ENCODE measurements around the gene MAPK10.
"Not testable (repeated sequence)": the region's sequence is repeated elsewhere in the genome, so short reads cannot be mapped to it uniquely, and the experiment has no call there.

The MAPK10 gene

DNA sequence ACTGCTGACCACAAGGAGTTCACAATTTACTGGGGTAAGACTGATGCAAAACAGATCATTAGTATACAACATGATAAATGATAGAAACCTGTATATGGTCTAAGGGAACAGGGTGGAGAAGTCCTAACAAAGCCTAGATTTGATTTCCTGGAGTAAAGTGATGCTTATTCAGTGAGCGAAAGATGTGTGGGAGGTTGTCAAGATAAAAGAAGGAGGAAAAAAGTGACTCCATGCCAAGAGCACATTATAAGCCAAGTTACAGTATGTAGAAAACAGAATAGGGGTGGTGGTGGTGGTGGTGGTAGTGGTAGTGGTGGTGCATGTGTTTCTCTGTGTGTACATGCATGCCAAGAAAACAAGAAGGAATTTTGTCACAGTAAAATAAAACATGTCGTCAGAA, 325.2 kb downstream of the MAPK10 start:
- no peak for DNase-seq (ENCODE audit: low spot score)

DNA sequence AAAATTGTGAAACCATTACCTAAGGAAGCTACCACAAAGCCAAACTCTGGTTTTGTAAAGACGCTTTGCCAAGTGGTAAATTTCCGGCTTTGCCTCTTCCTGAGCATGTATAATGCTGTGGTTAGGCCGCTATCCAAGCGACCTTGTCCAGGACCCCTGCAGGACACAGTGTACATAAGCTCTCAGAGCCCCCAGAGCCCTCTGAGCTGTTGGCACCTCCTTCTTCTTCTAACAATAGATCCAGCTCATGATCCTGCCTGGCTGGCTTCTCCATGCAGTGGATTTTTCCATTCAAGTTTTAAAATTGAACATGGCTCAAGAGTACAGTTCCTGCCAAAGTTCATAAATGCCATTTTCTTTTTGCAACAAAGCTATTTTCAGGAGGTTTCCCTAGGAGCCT, 326.7 kb downstream of the MAPK10 start:
- DNase-seq (ENCODE audit: low spot score), result no peak

DNA sequence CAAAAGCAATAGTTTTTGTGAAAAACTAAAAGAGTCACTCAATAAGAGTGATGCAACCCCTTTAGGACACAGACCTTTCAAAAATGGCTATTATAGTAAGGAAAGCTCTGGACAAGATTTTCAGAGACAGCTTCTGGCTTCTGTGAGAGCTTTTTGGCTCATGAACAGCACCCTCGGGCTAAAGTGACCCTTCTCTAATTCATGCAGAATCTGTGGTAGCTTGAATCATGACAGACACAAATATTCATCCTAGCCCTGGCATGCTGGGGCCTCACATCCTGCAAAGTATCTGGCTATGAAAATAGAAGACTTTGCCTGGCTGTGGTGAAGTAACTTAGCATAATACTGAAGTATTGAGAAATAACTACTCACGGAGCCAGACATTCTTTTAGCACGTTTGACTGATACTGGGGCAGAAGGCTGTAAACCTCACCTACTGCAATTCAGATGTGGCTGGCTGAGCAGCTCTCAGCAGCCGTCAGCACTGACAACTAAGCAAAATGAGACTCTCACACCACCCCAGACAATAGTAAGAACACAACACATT, 327.3 kb downstream of the MAPK10 start:
- DNase-seq (ENCODE audit: low spot score), result no peak

DNA sequence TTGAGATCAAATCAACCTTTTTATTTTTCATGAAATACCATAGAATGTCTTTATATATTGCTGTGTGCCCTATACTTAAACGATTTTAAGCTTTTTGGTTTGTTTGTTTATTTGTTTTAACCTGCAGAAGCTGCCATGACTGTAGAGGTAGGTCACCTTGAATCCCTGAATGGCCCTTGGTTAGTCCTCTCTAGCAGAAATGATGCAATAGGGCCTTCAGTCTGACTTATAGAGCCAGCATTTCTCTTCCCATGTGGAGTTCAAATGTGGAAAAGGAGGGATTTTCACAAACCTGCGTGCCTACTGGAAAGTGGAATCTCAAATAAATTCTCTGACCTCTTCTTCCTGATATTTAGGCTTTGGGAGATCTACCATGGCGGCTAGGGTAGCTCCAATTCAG, 327.9 kb downstream of the MAPK10 start:
- DNase-seq (ENCODE audit: low spot score), result no peak

DNA sequence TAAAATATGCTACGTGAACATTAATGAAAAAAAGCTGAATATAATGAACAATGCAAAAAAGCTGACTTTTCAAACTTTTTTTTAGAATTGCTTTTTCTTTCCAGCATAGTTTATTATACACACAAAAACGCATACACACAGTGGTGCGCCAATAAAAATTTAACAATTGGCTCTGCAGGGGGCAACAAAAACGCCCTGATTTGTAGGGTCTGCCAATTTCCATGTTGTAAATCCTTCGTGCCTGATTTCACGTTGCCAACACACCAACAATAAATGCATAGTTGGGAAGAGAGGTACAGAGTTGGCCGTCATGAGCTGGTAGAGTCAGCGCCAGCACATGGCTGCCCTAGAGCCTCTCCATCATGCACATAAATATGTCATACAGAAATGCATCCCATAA, 333.1 kb downstream of the MAPK10 start:
- DNase-seq (ENCODE audit: low spot score), result no peak

GRCh38 chr4:86021671-86022070, 338.2 kb downstream of the MAPK10 start:
- DNase-seq (ENCODE audit: low spot score), result not testable (repeated sequence)

GRCh38 chr4:86019906-86020305, 339.9 kb downstream of the MAPK10 start:
- no peak for DNase-seq (ENCODE audit: low spot score)

GRCh38 chr4:86019362-86019761, 340.5 kb downstream of the MAPK10 start:
- no peak for DNase-seq (ENCODE audit: low spot score)

DNA sequence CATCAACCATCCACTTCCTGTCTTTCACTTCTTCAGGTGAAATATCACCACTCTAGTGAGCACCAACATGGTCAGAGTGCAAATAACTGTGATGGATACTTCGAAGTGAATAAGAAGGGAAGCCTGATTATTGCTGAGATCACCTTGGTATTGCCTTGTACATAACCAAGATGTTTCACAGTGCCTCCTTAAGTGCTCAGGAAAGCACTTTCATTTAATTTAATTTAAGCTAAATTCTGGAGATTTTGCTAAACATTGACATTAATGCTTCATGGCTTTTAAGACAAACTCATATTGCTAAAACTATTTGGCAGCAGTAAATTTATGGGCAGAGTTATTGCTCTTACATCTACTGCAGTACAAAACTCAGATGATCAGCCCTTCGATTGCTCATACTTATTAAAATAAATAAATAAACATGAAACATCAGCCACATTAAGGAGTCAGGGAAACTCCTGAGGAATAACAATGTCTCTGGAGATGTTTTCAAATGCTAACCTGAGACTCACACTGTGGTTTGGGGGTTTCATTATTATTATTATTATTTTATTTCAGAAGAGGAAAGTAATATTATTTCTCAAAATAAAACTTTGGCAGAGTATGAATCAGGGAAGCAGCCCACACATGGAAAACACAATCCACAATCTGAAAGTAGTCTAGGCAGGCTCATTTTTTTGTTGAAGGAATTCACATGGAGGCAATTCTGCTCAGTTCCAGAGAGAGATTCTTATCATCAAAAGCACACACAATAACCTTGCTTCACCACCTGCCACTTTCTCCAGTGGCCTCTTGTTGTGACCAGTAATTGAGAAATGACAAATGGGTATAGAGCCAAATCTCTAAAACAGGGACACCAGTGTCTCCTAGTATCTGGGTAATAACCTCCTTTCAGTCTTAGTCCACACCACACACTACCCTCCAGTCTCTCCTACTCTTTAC, 344.2 kb downstream of the MAPK10 start:
- no peak for DNase-seq (ENCODE audit: low spot score)

GRCh38 chr4:86014599-86014998, 345.3 kb downstream of the MAPK10 start:
- peak; percentile 46 for DNase-seq (ENCODE audit: low spot score)

- DNase-seq (ENCODE audit: low spot score), result no peak
Measured at GRCh38 chr4:86013621-86014020, 346.2 kb downstream of the MAPK10 start.

- no peak for DNase-seq (ENCODE audit: low spot score)
Measured at GRCh38 chr4:86011117-86011516, 348.7 kb downstream of the MAPK10 start.

DNA sequence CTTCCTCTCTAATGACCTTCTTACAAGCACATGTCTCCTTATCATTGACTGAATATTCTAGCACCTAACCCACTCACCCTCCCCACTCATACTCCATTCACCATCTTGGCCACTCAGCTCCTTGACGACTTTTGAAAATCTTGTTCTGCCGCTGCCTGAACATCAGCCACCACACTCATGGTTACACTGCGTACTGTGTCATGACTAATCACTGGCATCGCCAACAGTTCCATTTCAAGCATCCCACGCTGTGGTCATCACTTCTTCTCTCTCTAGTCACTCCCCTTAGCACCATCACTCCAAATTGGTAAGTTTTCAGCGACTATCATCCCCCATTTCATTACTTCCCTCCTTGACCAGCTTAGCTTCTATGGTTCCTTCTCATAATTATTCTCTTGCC, 352.8 kb downstream of the MAPK10 start:
- no peak for DNase-seq (ENCODE audit: low spot score)

- no peak for DNase-seq (ENCODE audit: low spot score)
Measured at GRCh38 chr4:86006057-86006456, 353.8 kb downstream of the MAPK10 start.

GRCh38 chr4:86004030-86004429, 355.8 kb downstream of the MAPK10 start:
- no peak for DNase-seq (ENCODE audit: low spot score)

DNA sequence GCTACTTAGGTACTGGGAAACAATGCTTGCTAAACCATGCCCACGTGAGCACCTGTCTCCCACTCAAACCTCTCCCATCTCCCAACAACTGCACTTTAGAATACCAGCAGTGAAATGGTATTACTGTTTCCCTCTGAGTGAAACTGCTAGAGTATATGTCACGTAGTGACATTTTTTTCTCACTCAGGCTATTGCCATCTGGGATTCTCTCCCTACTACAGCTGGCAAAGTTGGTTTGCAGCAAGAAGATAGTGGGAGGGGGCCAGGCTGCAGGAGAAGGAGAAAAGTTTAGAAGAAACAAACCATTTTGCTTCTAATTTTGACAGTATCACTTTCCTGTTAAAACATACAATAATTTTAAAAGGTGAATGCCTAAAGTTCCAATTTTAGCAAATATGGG, 358.3 kb downstream of the MAPK10 start:
- no peak for DNase-seq (ENCODE audit: low spot score)

GRCh38 chr4:85995361-85995760, 364.5 kb downstream of the MAPK10 start:
- no peak for DNase-seq (ENCODE audit: low spot score)

GRCh38 chr4:85994576-85994975, 365.3 kb downstream of the MAPK10 start:
- no peak for DNase-seq (ENCODE audit: low spot score)

DNA sequence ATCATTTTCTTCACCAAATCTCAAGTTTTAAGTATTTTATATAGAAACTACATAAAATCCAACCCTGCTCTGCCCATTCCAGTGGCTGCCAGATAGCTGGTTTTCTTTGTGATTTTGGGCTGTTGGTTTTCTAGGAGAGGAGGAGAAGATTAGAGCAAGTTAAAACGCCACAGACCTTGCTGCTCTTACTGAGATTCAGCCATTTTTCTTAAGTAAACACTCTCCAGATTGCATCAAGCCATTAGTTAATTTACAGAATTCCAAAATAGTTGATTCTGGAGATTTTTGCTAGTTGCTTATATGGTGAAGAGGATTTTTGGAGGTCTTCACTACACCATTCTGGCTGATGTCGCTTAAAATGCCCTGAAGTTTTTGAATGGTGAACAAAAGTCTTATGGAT, 366.2 kb downstream of the MAPK10 start:
- DNase-seq (ENCODE audit: low spot score), result no peak

- DNase-seq (ENCODE audit: low spot score), result no peak
Measured at GRCh38 chr4:85986266-85986665, 373.6 kb downstream of the MAPK10 start.

GRCh38 chr4:85979276-85979675, 380.6 kb downstream of the MAPK10 start:
- DNase-seq (ENCODE audit: low spot score), result no peak

- no peak for DNase-seq (ENCODE audit: low spot score)
Measured at GRCh38 chr4:85970535-85970934, 389.3 kb downstream of the MAPK10 start.

- DNase-seq (ENCODE audit: low spot score), result peak; percentile 74
Measured at GRCh38 chr4:85968945-85969819, 390.7 kb downstream of the MAPK10 start.
